ENCODE measurements around the gene ARNT2. TPM values are rescaled to one million over a fixed set of nuclear protein-coding genes. Genes with fewer than 3 reads are reported as not detected.

ARNT2 gene
- total RNA-seq, 2 experiments from 2014 or later: not detected

DNA sequence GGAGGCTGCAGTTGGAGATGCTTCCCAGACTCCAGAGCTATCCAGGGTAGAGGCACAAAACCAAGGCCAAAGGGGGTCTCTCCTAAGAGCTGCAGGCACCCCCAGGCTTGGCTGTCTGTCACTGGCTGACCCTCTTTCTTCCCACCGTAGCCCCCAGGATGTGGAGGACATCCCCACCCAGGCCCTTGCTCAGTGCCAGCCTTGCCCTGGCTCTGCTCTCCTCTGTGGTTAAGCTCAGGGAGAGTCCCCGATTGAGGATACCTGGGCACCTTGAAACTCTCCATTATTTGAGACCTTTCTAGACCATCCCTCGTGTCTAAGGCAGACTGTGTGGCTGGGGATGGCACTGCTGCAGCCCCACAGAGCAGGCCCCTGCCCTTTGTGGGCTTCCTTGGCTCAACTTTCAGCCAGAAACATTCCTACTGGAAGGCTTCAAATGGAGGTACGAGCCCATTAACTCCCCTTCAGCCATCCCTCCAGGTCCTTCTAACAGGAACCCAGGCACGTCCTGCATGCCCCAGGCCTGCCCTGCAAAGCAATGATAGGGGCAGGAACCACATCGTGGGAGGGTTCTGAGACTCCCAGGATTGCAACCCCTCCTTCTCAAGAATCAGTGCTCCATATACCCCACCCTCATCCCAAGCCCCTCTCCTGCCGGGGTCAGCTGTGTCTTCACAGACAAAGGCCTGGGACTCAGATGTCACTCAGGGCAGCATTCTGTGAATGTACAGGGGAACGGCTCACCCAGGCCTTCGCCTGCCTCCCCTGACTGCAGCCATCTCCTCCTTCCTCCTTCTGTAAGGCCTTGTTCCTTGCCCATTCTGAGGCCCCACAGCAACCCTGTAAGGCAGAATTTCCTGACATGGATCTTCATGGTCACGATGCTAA is 188.0 kb downstream of the ARNT2 start:
- H3K9me2 ChIP-seq (ENCODE audit: insufficient read depth, low read length): no peaks in the 10 kb centered on the region
- no peaks in the 10 kb centered on the region for H4K20me1 ChIP-seq (ENCODE audit: insufficient read depth, low read length)
- no peaks in the 10 kb centered on the region for H3K4me1 ChIP-seq (ENCODE audit: insufficient read depth, low read length, poor library complexity, severe bottlenecking)
- H3K79me2 ChIP-seq (ENCODE audit: insufficient read depth, low read depth, low read length): no peaks in the 10 kb centered on the region
- intact Hi-C loops (cut with micrococcal nuclease; ENCODE audit: unreplicated experiment): no loop called here
- H3K36me3 ChIP-seq (ENCODE audit: insufficient read depth, low read length): no peaks in the 10 kb centered on the region
- TF ChIP-seq CTCF (conservative IDR thresholded peaks at IDR 0.05; ENCODE audit: low read length) (no peak), EZH2phosphoT487 (IDR thresholded peaks at IDR 0.05; ENCODE audit: borderline replicate concordance, low read depth, low read length) (no peak)
- ChIA-PET CTCF (ENCODE audit: unreplicated experiment) (no interaction called here), POLR2A (interaction anchor here (0.6 kb wide), 1 partner anchor 1302 kb away, joined by 3 read pairs; no protein-coding TSS in a partner anchor)
- DNase-seq (ENCODE audit: low spot score): no peak
- H3K4me3 ChIP-seq (ENCODE audit: low read depth, low read length, poor library complexity, severe bottlenecking): no peak overlapping the region
- no TSS peak for BruUV-seq (replicated peaks)
- no peak overlapping the region for H2AFZ ChIP-seq (ENCODE audit: low read length)
- no peak overlapping the region for H3K4me2 ChIP-seq (ENCODE audit: low read length)
- no peak overlapping the region for H3K27ac ChIP-seq (ENCODE audit: low read depth, low read length, poor library complexity, severe bottlenecking)
- no peaks in the 10 kb centered on the region for H3K9me3 ChIP-seq (ENCODE audit: low read length)

GRCh38 chr15:80593486-80594030 is 189.4 kb downstream of the ARNT2 start:
- Histone ChIP-seq H4K20me1 (ENCODE audit: insufficient read depth, low read length) (peaks cover 4% of the 10 kb centered on the region; the same call in 1 of the 2 replicates), H3K4me3 (ENCODE audit: low read depth, low read length, poor library complexity, severe bottlenecking) (no peak overlapping the region), H3K9me3 (ENCODE audit: low read length) (no peaks in the 10 kb centered on the region), H3K27ac (ENCODE audit: low read depth, low read length, poor library complexity, severe bottlenecking) (no peak overlapping the region), H2AFZ (ENCODE audit: low read length) (no peak overlapping the region), H3K36me3 (ENCODE audit: insufficient read depth, low read length) (no peaks in the 10 kb centered on the region), H3K79me2 (ENCODE audit: insufficient read depth, low read depth, low read length) (no peaks in the 10 kb centered on the region), H3K9me2 (ENCODE audit: insufficient read depth, low read length) (no peaks in the 10 kb centered on the region), H3K4me2 (ENCODE audit: low read length) (no peak overlapping the region), H3K4me1 (ENCODE audit: insufficient read depth, low read length, poor library complexity, severe bottlenecking) (no peaks in the 10 kb centered on the region)
- no TSS peak for BruUV-seq (replicated peaks)
- intact Hi-C loops (cut with micrococcal nuclease; ENCODE audit: unreplicated experiment): no loop called here
- no peak for DNase-seq (ENCODE audit: low spot score)
- TF ChIP-seq CTCF (conservative IDR thresholded peaks at IDR 0.05; ENCODE audit: low read length) (no peak), EZH2phosphoT487 (IDR thresholded peaks at IDR 0.05; ENCODE audit: borderline replicate concordance, low read depth, low read length) (no peak)
- ChIA-PET CTCF (ENCODE audit: unreplicated experiment) (no interaction called here), POLR2A (no interaction called here)

Measured in OCI-LY7 (cell line).